Activated CD8-positive, alpha-beta T cell treated with anti-CD3 and anti-CD28 coated beads for 36 hours (primary cell): ENCODE data around the gene LCE2B. TPM values are rescaled to one million over a fixed set of nuclear protein-coding genes. Genes with fewer than 3 reads are reported as not detected.

Experiments
- ATAC-seq: fragments of 200-7000 bp; cut with Tn5 transposase; one replicate; pipeline ENCODE4 v1.10.0; 2021; ENCODE audit warnings: mild to moderate bottlenecking, moderate library complexity
- CTCF ChIA-PET: fragments of 350-600 bp; sonication (Branson Sonifier 250); formaldehyde crosslinking; loops from one replicate; lab custom pipeline; 2021; ENCODE audit warnings: antibody characterized with exemption; lab: Charles Lee
- POLR2A ChIA-PET: fragments of 350-600 bp; sonication (Branson Sonifier 250); formaldehyde crosslinking; loops from one replicate; lab custom pipeline; 2021; ENCODE audit warnings: antibody characterized with exemption; lab: Charles Lee
- DNase-seq: peaks from one replicate; pipeline ENCODE4 v3.0.0-alpha.2; 2020
- H3K27ac Mint-ChIP-seq: one replicate; pipeline ENCODE4 v1.8.0; 2021; ENCODE audit warnings: mild to moderate bottlenecking, mixed read lengths
- H3K27me3 Mint-ChIP-seq: one replicate; pipeline ENCODE4 v1.8.0; 2021; ENCODE audit warnings: mixed read lengths
- H3K36me3 Mint-ChIP-seq: one replicate; pipeline ENCODE4 v1.8.0; 2021; ENCODE audit warnings: low read depth, mixed read lengths
- H3K4me1 Mint-ChIP-seq: one replicate; pipeline ENCODE4 v1.8.0; 2021; ENCODE audit warnings: low read depth, mixed read lengths
- H3K4me3 Mint-ChIP-seq: one replicate; pipeline ENCODE4 v1.8.0; 2021; ENCODE audit warnings: mild to moderate bottlenecking, moderate library complexity, mixed read lengths
- H3K9me3 Mint-ChIP-seq: one replicate; pipeline ENCODE4 v1.8.0; 2021; ENCODE audit warnings: mixed read lengths
- intact Hi-C: fragments of 100-400 bp; cut with micrococcal nuclease; formaldehyde crosslinking; loops from one replicate; pipeline ENCODE4 v1.10.0; 2022
- total RNA-seq, 2 experiments: library from RNA; stranded (reverse); gene quantifications; one replicate each; pipeline ENCODE4 v1.2.3, GENCODE V29; 2021
- TF ChIP-seq, protein P1 (sequence below): fragments of 200-600 bp; IDR thresholded peaks from one replicate; pipeline ENCODE4 v1.8.0; 2022; ENCODE audit warnings: antibody characterized with exemption, mild to moderate bottlenecking

Gene LCE2B
- total RNA-seq, 2 experiments from 2014 or later = not detected

DNA sequence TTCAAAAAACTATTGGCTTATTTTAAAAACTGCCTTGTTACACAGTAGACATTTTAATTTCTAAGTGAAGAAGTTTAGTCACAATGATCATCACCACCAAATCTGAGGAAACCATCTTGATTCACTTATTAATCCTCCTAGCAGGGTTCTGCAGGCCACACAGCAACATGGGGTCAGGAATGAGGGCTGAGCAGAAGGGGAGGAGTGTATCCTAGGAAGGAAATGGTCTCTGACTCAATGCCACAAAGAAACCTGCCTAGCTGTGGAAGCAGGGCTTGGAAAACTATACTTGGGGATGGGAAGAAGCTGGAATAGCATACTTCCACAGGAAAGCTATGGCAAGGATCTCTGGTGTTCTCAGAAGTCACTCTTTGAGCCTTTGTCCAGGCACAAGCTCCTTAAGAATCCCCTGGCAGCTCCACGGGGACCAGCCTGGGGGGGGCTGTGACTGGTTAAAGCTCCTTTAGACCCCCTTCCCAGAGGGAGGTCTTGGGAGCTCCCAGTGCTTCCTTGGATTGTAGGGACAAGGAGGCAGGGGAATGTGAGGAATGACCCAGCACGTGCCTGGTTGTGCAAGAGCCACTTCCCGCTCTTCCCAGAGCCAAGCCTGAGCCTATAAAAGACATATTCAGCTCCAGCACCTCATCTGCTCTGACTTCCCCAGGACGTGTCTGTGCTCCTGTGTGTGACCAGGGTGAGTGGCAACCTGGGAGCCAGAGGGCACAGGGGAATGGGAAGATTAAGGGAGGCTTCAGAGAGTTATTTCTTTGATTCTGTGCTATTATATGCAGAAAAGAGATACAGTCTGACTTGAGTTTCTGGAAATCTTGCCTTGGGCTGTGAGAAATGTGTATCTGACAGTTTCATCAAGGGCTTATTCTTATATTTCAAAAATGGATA, 12.0 kb downstream of the LCE2B start, which contains the start of gene LCE2A:
Gene LCE2A (plus strand): TSS at position 645 of the 900 bp plus-strand sequence. CDS start 557 bp downstream, outside the sequence.
- CTCF ChIA-PET = no interaction called here
- H3K4me3 Mint-ChIP-seq = no peak within 1 kb of the TSS
- POLR2A ChIA-PET = no interaction called here
- DNase-seq = no peak
- no peaks in the 10 kb centered on the region for H3K4me1 Mint-ChIP-seq
- H3K27ac Mint-ChIP-seq = no peak within 1 kb of the TSS
- no peak for ATAC-seq
- no peaks in the 10 kb centered on the region for H3K36me3 Mint-ChIP-seq
- peaks cover 2% of the 10 kb centered on the region for H3K9me3 Mint-ChIP-seq
- H3K27me3 Mint-ChIP-seq = peaks cover 6% of the 10 kb centered on the region
- intact Hi-C loops = no loop called here
- TF ChIP-seq, protein P1, sequence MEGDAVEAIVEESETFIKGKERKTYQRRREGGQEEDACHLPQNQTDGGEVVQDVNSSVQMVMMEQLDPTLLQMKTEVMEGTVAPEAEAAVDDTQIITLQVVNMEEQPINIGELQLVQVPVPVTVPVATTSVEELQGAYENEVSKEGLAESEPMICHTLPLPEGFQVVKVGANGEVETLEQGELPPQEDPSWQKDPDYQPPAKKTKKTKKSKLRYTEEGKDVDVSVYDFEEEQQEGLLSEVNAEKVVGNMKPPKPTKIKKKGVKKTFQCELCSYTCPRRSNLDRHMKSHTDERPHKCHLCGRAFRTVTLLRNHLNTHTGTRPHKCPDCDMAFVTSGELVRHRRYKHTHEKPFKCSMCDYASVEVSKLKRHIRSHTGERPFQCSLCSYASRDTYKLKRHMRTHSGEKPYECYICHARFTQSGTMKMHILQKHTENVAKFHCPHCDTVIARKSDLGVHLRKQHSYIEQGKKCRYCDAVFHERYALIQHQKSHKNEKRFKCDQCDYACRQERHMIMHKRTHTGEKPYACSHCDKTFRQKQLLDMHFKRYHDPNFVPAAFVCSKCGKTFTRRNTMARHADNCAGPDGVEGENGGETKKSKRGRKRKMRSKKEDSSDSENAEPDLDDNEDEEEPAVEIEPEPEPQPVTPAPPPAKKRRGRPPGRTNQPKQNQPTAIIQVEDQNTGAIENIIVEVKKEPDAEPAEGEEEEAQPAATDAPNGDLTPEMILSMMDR = no peak

DNA sequence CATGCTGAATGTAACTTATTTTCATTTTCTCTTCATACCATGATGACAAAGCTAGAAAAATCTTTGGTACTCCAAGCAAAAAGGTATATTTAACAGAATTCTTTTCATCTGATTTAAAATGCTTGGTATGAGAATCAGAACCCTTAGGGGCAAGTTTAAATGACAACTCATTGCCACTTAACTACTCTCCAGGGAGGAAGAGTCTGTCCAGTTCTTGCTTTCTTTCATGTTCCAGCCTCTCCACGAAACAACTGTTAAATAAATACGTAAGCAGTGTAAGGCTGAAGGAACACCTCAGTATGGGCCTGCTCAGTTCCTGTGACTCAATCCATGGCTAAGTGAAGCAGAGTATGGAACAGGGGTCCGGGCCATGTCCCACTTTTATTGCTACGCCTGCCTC, 13.8 kb downstream of the LCE2B start:
- H3K9me3 Mint-ChIP-seq = peaks cover 5% of the 10 kb centered on the region
- H3K27me3 Mint-ChIP-seq = peaks cover 13% of the 10 kb centered on the region
- POLR2A ChIA-PET = no interaction called here
- no peak overlapping the region for H3K27ac Mint-ChIP-seq
- CTCF ChIA-PET = no interaction called here
- intact Hi-C loops = no loop called here
- H3K36me3 Mint-ChIP-seq = no peaks in the 10 kb centered on the region
- no peak for DNase-seq
- H3K4me3 Mint-ChIP-seq = no peak overlapping the region
- no peak for ATAC-seq
- no peaks in the 10 kb centered on the region for H3K4me1 Mint-ChIP-seq
- TF ChIP-seq, protein P1 = no peak

DNA sequence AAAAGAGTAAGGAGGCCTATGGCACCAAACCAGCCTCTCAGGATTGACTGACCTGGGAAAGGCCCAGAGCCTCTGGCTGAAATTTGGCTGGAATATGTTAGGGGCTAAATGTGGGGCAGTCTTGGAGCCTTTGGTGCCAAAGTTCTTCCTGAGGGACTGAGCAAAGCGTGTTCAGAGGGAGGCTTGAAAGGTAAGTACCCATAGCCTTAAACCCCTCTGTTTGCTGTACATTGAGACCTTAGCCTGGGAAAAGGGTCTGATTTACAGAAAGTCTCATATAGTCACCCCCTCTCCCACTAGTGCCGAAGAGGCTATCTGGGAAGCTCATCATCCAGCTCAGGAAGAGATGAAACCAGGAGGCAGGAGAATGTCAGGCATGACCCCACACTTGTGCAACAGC, 21.9 kb downstream of the LCE2B start, which contains the start of gene LCE4A:
Gene LCE4A (plus strand): TSS at position 301 of the 400 bp plus-strand sequence. CDS start 916 bp downstream, outside the sequence.
- CTCF ChIA-PET = no interaction called here

DNA sequence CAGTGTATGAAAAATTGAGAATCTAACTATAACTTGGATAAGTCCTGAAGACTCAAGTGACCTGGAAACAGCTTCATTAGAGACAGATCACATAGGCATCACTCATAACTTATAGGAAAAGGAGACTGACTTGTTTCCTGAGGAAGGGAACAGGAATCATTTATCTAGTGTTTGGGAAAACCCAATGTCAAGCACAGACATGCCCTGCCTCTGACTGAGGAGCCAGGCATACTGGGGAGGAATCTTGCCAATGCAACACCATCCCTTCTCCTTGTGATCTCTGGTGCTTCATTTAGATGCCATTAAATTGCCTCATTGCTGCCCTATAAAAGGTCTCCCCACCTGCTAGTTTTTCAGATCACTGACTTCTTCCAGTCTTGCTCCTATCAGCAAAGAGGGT, 32.3 kb downstream of the LCE2B start:
- ChIA-PET CTCF (no interaction called here), POLR2A (no interaction called here)
- no peak for DNase-seq
- H3K27me3 Mint-ChIP-seq = peaks cover 9% of the 10 kb centered on the region
- no peak overlapping the region for H3K27ac Mint-ChIP-seq
- intact Hi-C loops = no loop called here
- no peak for ATAC-seq
- no peaks in the 10 kb centered on the region for H3K9me3 Mint-ChIP-seq
- no peaks in the 10 kb centered on the region for H3K4me1 Mint-ChIP-seq
- no peaks in the 10 kb centered on the region for H3K36me3 Mint-ChIP-seq
- TF ChIP-seq, protein P1 = no peak
- H3K4me3 Mint-ChIP-seq = no peak overlapping the region

More for the DNA sequence above, 21.9 kb downstream of the LCE2B start, which contains the start of gene LCE4A:
- TF ChIP-seq, protein P1 = no peak
- DNase-seq = no peak
- POLR2A ChIA-PET = no interaction called here
- Mint-ChIP-seq H3K4me1 (no peaks in the 10 kb centered on the region), H3K9me3 (peaks cover 5% of the 10 kb centered on the region), H3K36me3 (no peaks in the 10 kb centered on the region), H3K4me3 (no peak within 1 kb of the TSS), H3K27me3 (peaks cover 33% of the 10 kb centered on the region), H3K27ac (no peak within 1 kb of the TSS)
- no peak for ATAC-seq
- intact Hi-C loops = no loop called here

DNA sequence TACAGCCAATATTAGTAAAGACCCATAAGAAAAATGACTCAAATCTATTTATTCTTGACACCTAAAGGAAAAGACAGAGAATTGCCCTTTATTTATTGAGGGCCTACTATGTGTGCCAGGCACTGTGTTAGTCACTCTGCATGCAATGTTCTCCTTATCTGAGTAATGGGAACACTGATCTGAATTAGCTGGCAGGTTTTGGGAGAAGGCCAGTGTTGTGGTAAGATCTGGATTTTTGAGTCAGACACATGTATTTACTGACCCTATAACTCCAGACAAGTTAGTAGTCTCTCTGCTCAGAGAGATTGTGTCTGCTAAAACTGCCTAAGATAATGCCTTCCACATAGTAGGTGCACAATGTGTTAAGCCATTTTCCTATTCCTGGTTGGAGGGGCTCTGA, 39.3 kb downstream of the LCE2B start:
- Mint-ChIP-seq H3K27me3 (no peaks in the 10 kb centered on the region), H3K27ac (no peak overlapping the region), H3K9me3 (no peaks in the 10 kb centered on the region), H3K4me3 (no peak overlapping the region), H3K4me1 (no peaks in the 10 kb centered on the region), H3K36me3 (no peaks in the 10 kb centered on the region)
- POLR2A ChIA-PET = no interaction called here
- intact Hi-C loops = no loop called here
- TF ChIP-seq, protein P1 = no peak
- no peak for DNase-seq
- CTCF ChIA-PET = no interaction called here
- ATAC-seq = no peak
